ENCODE measurements around the gene AUNIP.

AUNIP gene

DNA sequence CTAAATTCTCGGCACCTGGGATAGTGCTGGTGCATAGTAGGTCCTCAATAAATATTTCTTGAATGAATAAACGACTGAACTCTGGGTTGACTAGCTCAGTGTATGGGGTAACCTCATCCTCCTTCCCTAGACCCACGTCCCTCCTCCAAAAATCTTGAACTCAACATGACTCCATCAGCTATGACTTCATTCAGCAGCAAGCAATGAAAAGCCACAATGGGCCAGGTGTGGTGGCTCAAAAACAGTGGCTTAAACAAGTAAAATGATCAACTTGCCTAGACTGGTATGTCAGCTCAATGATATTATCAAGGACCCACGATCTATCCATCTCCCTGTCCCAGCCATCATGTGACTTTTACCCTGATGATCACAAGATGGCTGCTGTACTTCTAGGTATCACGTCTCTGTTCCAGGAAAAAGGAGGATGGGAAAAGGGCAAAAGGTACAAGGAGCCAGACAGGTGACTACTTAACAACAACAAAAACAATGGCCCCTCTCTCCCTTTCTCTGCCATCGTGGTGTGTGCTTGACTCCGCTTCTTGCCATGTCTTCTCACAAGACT is 29.2 kb upstream of the AUNIP start:
- DNase-seq (ENCODE audit: low read depth), result no peak

DNA sequence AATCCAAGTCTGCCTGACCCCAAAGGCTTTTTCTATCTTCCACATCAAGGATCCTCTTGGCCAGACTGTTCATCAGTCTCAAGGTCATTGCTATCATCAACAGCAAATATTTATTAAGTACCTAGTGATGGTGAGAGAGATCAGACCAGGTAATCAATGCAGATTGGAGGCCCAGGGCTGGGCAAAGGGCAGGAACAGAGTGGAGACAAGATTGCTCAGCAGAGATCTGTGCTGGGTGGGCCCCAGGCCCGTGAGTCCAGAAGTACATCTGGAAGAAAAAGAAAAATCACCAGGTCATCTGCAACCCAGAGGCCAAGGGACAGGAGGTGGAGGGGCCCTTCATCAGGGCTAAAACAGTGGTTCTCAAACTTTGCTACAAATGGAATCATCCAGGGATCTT is 26.3 kb upstream of the AUNIP start:
- no peak for DNase-seq (ENCODE audit: low read depth)

DNA sequence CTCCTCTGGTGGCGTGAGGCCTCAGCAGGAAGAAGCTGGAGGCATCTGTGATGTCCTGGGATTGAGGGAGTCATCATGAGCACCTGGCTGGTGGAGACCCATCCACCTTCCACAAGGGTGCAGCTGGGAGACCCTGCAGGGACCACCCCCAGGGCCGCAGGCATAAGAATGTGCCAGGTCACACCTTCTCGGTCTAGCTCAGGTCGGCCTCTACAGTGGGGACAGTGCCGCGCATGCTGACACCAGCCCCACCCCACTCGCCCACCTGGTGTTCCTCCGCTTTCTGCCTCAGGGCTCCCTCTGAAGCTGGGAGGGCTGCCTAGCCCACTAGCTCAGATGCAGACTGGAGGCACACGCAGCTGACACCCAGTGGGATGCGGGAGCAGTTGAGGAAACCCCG is 22.0 kb upstream of the AUNIP start:
- DNase-seq (ENCODE audit: low read depth), result no peak

DNA sequence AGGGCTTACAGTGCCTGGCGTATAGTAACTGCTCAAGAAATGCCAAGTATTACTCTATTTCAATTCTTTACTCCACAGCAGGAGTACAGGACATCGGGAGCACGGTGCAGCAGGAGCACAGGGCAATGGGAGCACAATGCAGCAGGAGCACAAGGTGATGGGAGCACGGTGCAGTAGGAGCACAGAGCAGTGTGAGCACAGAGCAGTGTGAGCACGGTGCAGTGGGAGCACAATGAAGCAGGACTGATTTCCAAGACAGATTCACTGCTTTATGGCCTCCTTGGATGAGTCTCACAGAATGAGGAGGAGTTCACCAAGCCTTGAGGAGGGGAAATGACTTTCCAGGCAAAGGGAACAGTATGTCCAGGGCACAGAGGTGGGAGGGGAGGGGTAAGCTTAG is 21.3 kb upstream of the AUNIP start:
- no peak for DNase-seq (ENCODE audit: low read depth)

DNA sequence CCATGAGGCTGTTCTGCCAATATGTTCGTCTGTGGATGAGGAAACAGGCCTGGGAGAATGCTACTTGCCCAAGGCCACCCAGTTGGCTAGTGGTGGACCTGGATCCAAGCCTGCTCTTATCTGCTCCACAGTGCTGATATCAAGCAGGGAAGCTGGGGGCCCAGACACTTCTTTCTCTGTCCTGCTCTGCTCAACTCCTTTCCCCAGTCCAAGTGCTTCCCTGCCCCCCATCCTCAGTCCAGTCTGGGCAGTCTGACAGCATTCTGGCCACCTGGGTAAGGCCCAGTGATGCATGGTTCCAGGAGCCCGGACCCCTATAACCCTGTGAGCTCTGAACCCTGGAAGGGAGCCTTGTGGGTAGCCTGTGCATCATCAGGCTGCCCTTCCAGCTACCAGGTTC is 20.4 kb upstream of the AUNIP start:
- no peak for DNase-seq (ENCODE audit: low read depth)

DNA sequence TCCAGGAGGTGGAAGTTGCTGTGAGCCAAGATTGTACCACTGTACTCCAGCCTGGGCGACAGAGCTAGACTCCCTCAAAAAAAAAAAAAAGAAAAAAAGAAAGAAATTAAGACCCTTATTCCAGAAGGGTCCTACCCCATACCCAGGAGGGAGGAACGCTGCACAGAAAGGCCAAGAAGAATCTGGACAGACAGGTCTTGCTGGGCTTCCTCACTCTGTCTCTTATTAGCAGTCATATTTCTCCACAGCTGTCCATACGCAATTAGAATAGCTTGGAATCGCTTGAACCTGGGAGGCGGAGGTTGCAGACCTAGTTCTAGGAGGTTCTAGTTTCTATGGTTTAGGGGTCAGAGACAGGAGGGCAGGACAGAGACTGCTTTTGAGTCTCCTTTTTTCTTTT is 19.4 kb upstream of the AUNIP start:
- DNase-seq (ENCODE audit: low read depth), result no peak

DNA sequence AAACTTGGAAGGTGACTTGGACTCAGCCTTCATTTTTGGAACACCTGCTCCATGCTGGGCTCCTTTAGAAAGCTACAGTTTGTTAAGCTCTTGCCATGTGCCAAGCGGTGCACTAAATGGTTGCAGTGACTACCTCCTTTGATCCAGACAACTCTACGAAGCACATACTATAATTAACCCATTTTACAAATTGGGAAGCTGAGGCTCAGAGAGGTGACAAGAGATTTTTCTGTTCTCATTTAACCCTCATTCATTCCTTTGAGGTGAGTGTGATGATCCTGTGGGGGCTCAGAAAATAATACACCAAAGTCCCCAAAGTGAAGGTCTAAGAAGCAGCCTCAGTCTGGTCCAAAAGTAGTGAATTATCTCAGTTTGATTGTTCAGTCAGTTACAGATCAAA is 17.9 kb upstream of the AUNIP start:
- no peak for DNase-seq (ENCODE audit: low read depth)

DNA sequence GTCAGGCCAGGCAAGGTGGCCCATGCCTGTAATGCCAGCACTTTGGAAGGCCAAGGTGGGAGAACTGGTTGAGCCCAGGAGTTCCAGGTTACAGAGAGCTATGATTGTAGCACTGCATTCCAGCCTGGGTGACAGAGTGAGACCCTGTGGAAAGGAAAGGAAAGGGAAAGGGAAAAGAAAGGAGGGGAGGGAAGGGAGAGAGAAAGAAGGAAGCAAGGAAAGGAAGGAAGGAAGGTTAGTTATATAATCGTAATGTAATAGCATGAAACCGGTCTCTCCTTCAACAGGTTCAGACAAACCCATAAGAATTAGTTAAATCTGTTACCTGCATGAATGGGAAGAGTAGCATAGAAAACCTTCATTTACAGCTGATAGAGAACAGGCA is 17.4 kb upstream of the AUNIP start:
- DNase-seq (ENCODE audit: low read depth), result no peak

DNA sequence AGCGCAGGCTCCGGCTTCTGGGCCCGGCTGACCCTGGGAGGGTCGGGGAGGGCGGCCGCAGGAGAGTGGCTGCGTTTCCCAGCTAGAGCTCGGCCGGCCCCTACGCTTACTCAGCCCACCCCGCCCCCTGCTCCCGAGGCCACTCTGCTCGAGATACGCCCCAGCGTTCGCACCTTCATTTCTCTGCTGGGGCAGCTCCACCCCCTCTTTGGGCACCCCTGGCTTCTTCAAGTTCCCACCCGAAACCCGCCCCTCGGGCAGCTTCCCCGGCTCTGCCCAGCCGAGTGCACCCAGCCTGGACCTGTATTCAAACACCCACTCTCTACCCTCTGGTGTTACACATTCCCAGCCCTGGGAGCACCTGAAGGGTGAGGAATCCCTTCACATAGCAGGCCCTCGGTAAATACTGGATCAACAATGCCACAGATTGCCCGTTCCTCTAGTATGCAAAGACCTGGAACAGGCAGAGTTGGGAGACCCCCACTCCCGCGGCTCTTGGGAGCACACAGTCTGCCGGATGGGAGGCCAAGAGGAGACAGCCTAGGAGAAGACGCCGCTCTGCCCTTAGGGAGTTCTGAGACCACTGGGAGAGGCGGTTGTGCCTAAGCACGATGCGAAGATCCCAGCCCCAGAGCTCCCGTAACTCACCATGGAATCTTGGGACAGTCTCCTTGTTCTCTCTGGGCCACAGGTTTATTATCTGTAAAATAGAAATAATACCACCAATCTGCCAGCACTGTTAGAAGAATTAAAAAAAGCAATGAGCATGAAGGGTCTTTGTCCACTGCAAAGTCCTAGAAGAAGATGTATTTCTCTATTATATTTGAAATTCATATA is 16.8 kb upstream of the AUNIP start:
- no peak for DNase-seq (ENCODE audit: low read depth)

DNA sequence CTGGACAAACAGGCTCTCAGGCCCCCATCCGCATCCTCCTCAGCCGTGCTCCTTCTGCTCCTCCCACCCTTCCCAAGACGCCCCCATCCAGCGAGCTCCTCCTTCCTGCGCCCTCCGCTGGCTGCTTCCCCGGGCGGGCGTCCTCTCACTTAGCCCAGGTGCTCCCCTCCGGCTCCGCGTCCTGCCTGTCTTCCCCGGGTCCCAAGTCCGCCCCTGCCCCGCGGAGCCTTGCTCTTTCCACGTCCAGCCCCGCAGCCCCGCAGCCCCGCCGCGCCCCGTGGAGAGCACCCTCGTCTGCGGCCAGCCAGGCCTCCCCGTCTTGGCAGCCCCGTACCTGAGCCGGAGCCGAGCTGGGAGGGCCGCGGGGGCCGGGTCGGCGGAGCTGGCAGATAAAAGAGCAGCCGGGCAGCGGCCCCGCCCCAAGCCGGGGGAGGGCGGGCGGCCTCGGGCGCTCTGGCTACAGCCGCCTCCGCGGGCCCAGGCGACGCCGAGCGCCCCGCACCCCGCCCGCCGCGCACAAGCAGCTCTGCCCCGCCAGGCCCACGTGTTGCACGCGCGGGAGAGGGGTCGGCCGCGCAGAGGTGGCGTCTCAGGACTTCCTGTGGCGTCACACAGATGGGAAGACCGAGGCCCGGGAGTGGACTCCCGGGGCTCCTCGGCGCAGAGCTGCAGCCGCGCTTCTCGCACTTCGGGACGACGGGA is 16.0 kb upstream of the AUNIP start, which contains the start of gene PAQR7:
Gene PAQR7, minus strand, starts transcription at position 555 of the 702 bp plus-strand sequence. CDS start 11,869 bp downstream, outside the sequence.
- peak; percentile 27 for DNase-seq (ENCODE audit: low read depth)

DNA sequence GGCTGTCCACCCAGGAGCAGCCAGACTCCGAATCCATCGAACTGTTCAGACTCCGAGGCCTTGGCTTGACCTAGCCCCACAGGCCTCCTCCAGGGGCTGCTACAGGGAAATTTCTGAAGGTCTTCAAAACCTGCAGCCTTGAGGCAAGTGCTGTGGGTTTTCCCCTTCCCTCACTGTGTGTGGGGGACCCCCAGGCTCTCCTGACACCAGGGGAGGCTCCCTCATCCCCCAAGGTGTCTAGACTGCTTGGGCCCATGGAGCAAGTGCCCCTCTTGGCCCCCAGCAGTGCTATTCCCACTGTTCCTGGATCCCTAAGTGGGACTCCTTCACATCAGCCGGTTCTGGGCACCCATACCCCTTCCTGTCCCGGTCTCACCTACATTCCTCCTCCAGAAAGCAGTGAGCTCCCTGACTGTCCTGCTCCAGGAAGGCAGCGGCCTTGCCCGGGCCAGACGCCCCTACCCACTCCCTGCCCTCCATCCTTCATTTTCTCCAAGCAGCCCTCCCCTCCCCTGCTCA is 15.4 kb upstream of the AUNIP start:
- no peak for DNase-seq (ENCODE audit: low read depth)

DNA sequence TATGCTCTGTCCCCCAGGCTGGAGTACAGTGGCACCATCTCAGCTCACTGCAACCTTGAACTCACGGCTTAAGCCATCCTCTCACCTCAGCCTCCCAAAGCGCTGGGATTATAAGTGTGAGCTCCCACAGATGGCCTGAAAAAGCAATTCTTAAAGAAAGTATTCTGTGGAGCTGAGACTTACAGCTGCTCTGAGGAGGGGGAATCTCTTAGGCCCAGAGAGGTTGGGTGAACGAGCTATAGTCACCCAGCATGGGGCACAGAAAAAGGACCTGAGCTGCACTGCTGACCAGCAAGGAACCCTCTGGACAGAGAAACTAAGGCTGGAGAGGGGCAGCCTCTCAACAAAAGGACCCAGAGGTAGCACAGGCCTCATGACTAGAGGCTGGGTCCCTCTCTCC is 15.0 kb upstream of the AUNIP start:
- no peak for DNase-seq (ENCODE audit: low read depth)

DNA sequence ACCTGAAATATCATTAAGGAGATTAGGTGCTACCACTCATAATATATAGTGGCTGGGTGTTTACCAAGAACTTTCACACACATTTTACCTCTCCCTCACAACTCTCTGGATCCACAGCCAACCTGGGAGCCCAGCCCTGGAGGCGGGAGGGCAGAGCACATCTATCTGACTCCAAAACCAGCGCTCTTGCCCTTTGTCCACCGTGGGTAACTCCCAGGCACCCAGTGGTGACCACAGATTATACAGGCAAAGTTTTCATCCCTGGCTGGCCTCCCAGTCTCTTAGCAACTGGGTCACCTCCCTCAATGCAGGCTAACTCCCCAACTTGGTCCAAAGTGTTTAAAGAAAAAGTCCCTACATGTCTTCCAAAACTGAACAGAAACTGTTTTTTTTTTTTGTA is 13.9 kb upstream of the AUNIP start:
- no peak for DNase-seq (ENCODE audit: low read depth)

DNA sequence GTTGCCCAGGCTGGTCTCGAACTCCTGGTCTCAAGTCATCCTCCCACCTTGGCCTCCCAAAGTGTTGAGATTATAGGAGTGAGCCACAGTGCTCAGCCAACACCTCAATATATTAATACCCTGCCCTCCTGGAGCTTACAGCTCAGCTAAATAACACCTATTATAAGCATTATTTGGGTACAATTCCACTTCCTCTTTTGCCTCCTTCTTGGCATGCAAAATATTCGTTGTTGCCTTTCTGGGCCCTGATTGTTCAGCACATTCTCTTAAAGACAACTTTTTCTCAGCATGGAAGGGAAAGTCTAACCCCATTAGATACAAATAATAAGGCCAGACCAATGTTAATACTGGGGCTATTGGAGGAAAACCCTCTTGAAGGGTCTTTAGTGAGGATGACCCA is 13.5 kb upstream of the AUNIP start:
- no peak for DNase-seq (ENCODE audit: low read depth)

DNA sequence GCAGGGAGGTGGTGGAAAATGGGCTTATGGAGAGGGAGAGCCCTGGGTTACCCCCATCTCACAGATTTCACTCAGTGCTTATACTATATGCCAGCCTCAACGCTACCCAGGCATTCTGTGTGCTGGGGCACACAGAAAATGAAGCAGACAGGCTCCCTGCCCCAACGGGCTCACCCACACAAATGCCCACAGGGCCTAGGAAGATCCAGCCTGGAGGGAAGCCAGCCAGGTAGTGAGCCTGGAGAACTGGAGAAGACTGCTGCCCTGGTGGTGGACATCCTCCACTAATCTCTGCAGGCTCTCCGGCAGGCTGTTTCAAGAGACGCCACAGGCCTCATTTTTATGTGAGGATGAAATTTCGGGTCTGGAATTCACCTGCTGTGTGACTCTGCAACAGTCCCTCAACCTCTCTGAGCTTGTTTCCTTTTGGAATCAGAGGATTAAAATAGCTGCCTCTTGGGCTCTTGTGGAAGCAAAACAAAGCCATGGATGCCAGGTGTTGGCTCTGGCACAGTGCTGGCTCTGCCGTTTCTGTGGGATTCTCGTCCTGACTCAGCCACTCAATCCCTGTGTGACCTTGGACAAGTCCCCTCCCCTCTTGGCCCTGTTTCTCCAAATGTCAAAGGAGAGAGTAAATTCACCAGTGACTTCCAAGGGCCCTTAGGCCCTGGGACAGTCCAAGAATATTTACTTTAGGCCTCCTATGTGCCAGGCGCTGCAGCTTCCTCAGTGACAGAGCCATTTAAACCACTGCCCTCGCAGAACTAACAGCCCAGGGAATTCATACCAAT is 12.6 kb upstream of the AUNIP start:
- no peak for DNase-seq (ENCODE audit: low read depth)

DNA sequence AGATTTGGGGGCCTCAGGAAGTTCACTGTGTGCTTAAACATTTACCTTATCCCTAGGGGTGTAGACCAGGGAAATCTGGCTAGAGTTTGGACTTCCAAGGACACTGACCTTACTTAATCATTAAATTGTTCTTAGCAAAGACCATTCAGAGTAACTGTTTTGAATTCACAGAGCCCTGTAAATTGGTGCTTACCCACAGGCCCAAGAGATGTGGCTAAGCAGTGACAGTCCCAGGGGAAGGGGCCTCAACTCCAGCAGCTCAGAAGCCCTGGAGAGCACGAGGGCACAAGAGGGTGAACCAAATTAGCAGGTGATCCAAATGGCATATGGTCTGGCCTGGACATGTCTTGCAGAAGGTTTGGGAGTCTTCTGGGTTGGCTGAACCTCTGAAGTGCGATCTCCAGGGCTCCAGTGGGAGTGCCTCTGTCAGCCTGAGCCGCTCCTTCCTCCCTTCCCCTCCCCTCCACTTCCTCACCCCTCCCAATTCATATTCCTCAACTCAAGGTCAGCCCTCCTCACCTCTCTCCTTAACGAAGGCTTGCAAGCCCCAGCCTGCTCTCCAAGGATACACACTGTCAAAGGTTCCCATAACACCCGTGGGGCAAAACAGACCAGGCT is 11.9 kb upstream of the AUNIP start:
- DNase-seq (ENCODE audit: low read depth), result no peak

DNA sequence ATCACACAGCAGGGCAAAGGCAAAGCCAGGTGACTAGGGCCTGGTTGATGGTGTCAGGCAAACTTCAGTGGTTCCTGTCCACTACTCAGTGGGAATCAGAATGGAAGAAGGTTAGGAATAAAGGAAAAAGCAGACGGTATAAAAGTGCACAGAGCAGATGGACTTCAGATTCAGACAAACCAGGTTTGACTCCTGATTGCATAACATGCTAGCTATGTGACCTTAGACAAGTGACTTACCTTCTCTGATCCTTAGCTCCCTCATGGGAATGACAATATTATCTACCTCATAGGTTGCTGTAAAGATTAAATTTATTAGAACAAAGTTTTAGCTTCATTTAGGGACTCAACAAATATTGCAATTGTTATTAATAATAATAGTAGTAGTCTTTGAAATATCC is 11.4 kb upstream of the AUNIP start:
- DNase-seq (ENCODE audit: low read depth), result no peak

DNA sequence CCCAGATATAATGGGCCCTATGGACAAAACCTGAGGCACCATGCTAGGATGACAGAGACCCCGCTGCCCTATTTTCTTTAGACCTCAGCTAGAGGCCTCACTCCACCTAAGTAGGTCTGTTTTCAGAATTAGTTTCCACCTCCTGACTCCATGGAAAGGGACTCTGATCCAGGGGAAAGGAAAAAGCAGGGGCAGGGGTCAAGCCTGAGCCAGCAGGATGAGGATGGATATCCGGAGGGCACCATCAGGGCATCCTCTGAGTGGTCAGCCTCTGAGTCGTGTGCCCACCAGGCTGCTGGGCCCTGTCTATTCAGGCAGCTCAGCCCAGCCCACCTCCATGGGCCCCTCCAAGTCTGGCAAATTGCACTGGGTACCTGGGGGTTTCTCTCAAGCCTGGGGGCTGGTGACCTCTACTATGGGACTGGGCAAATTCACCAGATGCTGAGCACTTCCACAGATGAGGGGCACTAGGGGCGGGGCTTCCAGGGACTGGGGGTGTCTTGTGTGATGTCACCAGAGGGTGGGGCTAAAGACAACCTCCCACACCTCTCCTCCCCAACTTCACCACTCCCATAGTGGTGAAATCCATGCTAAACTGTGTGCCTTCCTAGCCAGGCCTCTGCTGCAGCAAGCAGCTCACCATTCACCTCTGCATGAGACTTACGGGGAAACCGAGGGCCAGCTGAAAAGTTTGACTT is 10.8 kb upstream of the AUNIP start:
- no peak for DNase-seq (ENCODE audit: low read depth)

DNA sequence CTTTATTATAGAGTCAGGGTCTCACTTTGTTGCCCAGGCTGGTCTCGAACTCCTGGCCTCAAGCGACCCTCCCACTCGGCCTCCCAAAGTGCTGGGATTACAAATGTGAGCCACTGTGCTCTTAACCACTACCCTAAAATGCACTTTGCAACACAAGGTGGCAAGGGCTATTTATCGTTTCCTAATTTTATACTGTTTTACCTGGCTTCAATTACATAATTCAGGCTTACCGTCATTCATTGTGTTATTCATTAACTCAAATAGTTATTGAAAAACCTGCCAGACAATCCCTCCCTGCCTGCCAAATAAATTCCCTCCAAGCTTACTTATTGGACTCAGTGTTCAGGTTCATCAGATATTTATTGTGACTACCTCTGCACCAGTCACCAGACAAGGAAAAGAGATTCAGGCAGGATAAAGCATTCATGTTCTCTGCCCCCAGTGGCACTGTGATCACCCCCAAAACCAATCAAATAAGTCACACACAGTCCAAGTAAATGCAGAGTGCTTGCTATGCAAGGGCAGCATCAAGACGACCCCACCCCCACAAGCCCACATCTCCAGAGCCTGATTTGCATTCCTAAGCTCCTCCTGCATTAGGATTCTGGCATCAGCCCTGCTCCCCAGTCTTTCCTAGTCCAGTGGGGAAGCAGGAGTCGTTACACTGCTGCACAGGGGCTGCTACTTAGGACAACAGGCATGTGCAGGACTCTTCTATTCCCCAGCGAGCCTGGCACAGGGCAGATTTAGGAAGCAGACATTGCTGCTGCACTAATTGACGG is 8.1 kb upstream of the AUNIP start:
- no peak for DNase-seq (ENCODE audit: low read depth)

DNA sequence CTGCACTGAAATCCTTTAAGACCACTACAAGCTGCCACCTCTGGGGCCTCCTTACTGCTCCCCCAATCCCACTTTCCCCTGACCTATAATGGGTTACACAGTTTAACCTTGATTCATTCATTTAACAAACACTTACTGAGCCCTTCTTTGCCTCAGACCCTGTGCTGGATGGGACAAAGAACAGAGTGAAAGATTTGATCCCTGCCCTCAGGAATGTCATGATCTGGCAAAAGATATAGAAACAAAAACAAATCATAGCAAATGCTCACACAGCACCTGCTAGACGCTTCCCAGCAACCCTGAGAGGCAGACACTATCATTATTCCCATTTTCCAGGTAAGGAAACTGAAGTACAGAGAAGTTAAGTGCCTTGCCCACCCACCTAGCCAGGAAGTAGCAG is 7.0 kb upstream of the AUNIP start:
- no peak for DNase-seq (ENCODE audit: low read depth)
